Measurements from ENCODE around the gene FBXW12.

- TF ChIP-seq CTCF (IDR thresholded peaks at IDR 0.05) = no peak
- TF ChIP-seq POLR2A (IDR thresholded peaks at IDR 0.05) = no peak
These were observed 62.7 kb downstream of the FBXW12 start for GRCh38 chr3:48434591-48435222.
